Left renal pelvis (tissue), 4 donors: ENCODE data around the gene CYP4F8. TPM values are rescaled to one million over a fixed set of nuclear protein-coding genes. Genes with fewer than 3 reads are reported as not detected.
"Not testable (repeated sequence)": the region's sequence is repeated elsewhere in the genome, so short reads cannot be mapped to it uniquely, and the experiment has no call there.

ENCODE experiments used
- DNase-seq, 4 donors: peaks; one replicate each; pipeline ENCODE4 v3.0.0-alpha.2; 2013; ENCODE audit warnings: low read depth in 4 of 4, low spot score in 3 of 4
- polyA plus RNA-seq, 4 donors: library from polyadenylated mRNA; unstranded; fragments of 120-200 nt; gene quantifications; one replicate each; pipeline ENCODE4 v1.2.1, GENCODE V29; 2013; ENCODE audit not compliant: insufficient read length in 4 of 4

Gene CYP4F8
- polyA plus RNA-seq, 4 donors = 0.06 TPM; not detected in 3

- DNase-seq = no peak
These were observed 27.8 kb downstream of the CYP4F8 start for GRCh38 chr19:15642807-15643206.

- DNase-seq = no peak
These were observed 28.4 kb downstream of the CYP4F8 start for GRCh38 chr19:15643387-15643786.

GRCh38 chr19:15644066-15644741 lies 29.2 kb downstream of the CYP4F8 start:
- no peak for DNase-seq

- DNase-seq = no peak
These were observed 29.8 kb downstream of the CYP4F8 start for GRCh38 chr19:15644816-15645215.

GRCh38 chr19:15649526-15649925 lies 34.5 kb downstream of the CYP4F8 start:
- DNase-seq = no peak

GRCh38 chr19:15650123-15650522 lies 35.1 kb downstream of the CYP4F8 start:
- not testable (repeated sequence) for DNase-seq

- no peak for DNase-seq
These were observed 36.8 kb downstream of the CYP4F8 start for GRCh38 chr19:15651791-15652190.

GRCh38 chr19:15652559-15653278 lies 37.7 kb downstream of the CYP4F8 start:
- DNase-seq = no peak

GRCh38 chr19:15656467-15656866 lies 41.4 kb downstream of the CYP4F8 start:
- no peak for DNase-seq

- no peak for DNase-seq
These were observed 48.2 kb downstream of the CYP4F8 start for GRCh38 chr19:15663247-15663646.

GRCh38 chr19:15666186-15666585 lies 51.2 kb downstream of the CYP4F8 start:
- no peak for DNase-seq

GRCh38 chr19:15666883-15667282 lies 51.9 kb downstream of the CYP4F8 start:
- no peak for DNase-seq

GRCh38 chr19:15669440-15669839 lies 54.4 kb downstream of the CYP4F8 start:
- no peak for DNase-seq

- DNase-seq = no peak
These were observed 54.9 kb downstream of the CYP4F8 start for GRCh38 chr19:15669891-15670290.

- no peak for DNase-seq
These were observed 56.3 kb downstream of the CYP4F8 start for GRCh38 chr19:15671237-15671821.

- DNase-seq = no peak
These were observed 57.0 kb downstream of the CYP4F8 start for GRCh38 chr19:15671891-15672579.

GRCh38 chr19:15672580-15673175 lies 57.7 kb downstream of the CYP4F8 start, which contains the start of gene CYP4F12:
Gene CYP4F12 (plus strand): TSS chr19:15673087. CDS start chr19:15673530, 443 bp downstream.
- DNase-seq = no peak

GRCh38 chr19:15673176-15673654 lies 58.2 kb downstream of the CYP4F8 start:
- DNase-seq = no peak

GRCh38 chr19:15675560-15675959 lies 60.5 kb downstream of the CYP4F8 start:
- no peak for DNase-seq

GRCh38 chr19:15679089-15679488 lies 64.1 kb downstream of the CYP4F8 start:
- no peak for DNase-seq

GRCh38 chr19:15679865-15680264 lies 64.8 kb downstream of the CYP4F8 start:
- DNase-seq = not testable (repeated sequence)
